ENCODE results near the gene TMEM132D.

The TMEM132D gene

GRCh38 chr12:129226851-129227250 lies 677.0 kb downstream of the TMEM132D start:
- ChIA-PET CTCF (no interaction called here), POLR2A (no interaction called here)
- no peak overlapping the region for H3K4me3 ChIP-seq (ENCODE audit: low read depth, low read length)
- no peak for TF ChIP-seq CTCF (IDR thresholded peaks at IDR 0.05; ENCODE audit: insufficient read depth, low read length, missing control alignments)
- no peak for DNase-seq (ENCODE audit: low read depth, low spot score)

DNA sequence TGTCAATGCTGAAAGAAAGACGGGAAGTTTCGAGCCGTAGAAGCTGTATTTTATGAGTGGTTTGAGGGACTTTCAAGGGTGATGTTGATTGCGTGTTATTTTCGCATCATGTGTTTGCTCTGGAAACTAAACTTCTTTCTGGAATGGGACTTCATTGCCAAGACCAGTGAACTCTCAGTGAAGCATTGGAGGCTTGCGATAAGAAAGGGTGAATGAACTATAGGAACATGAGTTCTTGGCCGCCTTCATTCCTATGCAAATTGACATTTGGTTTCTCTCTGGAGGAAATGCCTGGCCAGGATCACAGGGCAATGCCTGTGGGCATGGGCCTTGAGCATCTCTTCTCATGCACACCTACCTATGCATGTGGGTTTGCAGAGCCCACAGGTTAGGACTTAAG lies 677.8 kb downstream of the TMEM132D start:
- no peak for TF ChIP-seq CTCF (IDR thresholded peaks at IDR 0.05; ENCODE audit: insufficient read depth, low read length, missing control alignments)
- DNase-seq (ENCODE audit: low read depth, low spot score), result no peak
- POLR2A ChIA-PET, result no interaction called here
- no peak overlapping the region for H3K4me3 ChIP-seq (ENCODE audit: low read depth, low read length)
- CTCF ChIA-PET, result no interaction called here

DNA sequence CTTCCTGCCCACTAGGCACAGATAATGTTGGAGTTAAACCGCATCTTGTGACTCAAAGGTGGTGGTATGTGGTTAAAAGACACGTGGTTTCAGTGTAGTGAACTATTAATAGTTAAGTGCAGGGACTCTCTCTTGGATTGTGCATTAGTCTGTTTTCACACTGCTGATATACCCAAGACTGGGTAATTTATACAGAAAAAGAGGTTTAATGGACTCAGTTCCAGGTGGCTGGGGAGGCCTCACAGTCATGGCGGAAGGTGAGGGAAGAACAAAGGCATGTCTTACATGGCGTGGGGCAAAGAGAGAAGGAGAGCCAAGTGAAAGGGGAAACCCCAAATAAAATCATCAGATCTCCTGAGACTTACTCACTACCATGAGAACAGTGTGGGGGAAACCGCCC lies 688.3 kb downstream of the TMEM132D start:
- no peak overlapping the region for H3K4me3 ChIP-seq (ENCODE audit: low read depth, low read length)
- no peak for TF ChIP-seq CTCF (IDR thresholded peaks at IDR 0.05; ENCODE audit: insufficient read depth, low read length, missing control alignments)
- DNase-seq (ENCODE audit: low read depth, low spot score), result no peak
- CTCF ChIA-PET, result no interaction called here
- POLR2A ChIA-PET, result no interaction called here

GRCh38 chr12:129213551-129213950 lies 690.3 kb downstream of the TMEM132D start:
- ChIA-PET POLR2A (no interaction called here), CTCF (no interaction called here)
- DNase-seq (ENCODE audit: low read depth, low spot score), result no peak
- no peak for TF ChIP-seq CTCF (IDR thresholded peaks at IDR 0.05; ENCODE audit: insufficient read depth, low read length, missing control alignments)
- H3K4me3 ChIP-seq (ENCODE audit: low read depth, low read length), result no peak overlapping the region

DNA sequence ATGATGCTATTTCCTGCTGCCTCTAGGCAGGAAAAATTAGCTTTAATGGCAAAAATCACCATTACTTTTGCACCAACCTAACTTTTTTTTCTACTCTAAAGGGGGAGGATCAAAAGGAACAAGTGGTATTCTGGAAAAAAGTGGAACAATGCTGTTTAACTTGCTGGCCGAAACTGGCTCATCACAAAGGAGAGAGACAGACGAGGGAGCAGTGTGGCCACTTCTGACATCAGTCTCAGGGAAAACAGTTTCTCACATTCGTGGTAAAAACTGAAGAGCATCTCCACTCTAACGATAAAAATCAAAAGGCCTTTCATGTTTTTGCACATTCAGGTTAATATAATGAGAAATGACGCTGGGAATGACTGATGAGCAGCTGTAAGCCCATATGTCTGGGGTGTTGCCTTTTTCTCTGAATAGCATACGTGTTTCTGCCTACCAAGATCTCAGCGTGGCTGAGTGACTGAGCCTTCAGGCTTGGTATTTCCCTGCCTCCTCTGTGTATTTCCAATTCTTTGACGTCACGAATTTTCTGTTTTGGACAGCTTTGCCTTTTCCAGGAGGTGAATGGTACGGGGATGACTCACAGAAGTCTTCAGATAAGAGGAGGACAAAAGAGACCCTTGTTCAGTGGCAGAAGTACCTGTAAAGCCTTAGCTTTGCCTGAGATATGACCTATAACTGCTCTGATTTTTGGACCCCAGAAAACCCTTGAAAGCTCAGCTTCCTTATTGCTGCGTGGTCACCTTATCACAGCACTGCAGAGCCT lies 691.8 kb downstream of the TMEM132D start:
- ChIA-PET CTCF (no interaction called here), POLR2A (no interaction called here)
- no peak for DNase-seq (ENCODE audit: low read depth, low spot score)
- TF ChIP-seq CTCF (IDR thresholded peaks at IDR 0.05; ENCODE audit: insufficient read depth, low read length, missing control alignments), result no peak
- no peak overlapping the region for H3K4me3 ChIP-seq (ENCODE audit: low read depth, low read length)

DNA sequence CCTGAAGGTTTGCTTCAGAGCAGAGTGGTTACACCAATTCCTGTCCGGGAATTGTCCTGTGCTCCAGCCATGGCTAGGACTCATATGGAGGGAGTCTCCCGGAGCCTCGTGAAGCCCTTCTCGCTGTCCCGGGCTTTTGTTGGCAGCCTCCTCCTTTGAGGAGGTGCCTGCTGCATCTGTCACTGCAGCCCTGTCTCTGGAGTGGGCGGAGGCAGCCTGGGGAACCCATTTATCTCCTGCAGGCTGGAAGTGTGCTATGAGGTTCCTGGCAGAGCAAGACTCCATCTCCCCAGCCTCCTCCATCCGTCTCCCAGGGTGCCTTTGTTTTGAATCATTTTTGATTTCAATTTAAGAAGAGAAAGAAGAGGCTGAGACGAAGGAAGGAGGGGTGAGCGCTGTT lies 695.3 kb downstream of the TMEM132D start:
- ChIA-PET CTCF (no interaction called here), POLR2A (no interaction called here)
- no peak for TF ChIP-seq CTCF (IDR thresholded peaks at IDR 0.05; ENCODE audit: insufficient read depth, low read length, missing control alignments)
- H3K4me3 ChIP-seq (ENCODE audit: low read depth, low read length), result no peak overlapping the region
- no peak for DNase-seq (ENCODE audit: low read depth, low spot score)
